GM19099 (cell line): Measurements from ENCODE around the gene KLHDC7B.

Experiments used
- POLR2A ChIP-seq: IDR thresholded peaks from 3 replicates; pipeline ENCODE4 v1.6.1; 2011; ENCODE audit warnings: low read depth; ENCODE audit not compliant: insufficient read length; ENCODE audit errors: extremely low read depth

Gene KLHDC7B

DNA sequence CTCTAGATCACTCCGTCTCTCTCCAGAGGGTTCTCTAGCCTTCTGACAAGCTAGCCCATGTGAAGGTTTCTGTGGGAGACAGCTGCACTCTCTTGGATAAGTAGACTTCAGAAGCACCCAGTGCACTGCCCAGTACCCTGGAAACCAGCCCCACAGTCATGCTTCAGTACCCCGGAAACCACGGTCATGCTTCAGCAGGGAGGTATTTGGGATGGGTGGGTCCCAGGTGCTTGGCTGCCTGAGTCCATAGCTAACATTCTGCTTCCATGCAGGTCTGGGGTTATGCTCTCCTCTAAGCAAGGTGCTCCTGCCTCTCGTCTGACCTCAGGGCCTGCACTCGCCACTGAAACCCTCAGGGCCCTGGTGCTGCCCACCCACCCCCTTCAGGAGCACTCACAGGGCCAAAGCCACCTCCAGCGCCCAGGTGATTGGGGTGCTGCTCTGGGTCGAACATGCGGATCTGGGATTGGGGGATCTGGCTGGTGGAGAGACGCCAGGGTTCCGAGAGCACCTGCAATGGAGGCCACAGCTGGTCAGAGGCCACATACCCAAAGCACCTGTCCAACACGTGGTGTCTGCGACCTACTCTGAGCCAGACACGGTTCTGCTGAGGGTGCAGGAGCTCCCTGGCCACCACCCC is 24.3 kb downstream of the KLHDC7B start:
- no peak for TF ChIP-seq POLR2A

DNA sequence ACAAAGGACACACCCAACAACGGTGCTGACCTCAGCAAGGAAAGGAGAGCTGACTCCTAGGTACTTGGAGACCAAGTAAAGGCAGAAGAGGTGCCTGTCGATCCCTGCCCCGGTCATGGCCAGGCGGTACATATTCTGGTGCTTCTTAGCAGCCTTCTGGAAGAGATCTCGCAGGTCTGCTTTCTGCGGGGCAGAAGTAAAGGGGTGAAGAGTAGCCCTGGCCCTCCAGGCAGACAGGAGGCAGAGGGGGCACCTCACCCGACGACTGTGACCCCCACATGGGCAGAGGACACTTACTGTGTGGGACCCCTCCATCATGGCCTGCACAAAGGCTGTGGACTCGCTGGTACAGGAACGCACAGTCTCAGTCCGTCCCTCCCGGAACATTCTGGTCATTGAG is 25.2 kb downstream of the KLHDC7B start:
- TF ChIP-seq POLR2A = no peak

DNA sequence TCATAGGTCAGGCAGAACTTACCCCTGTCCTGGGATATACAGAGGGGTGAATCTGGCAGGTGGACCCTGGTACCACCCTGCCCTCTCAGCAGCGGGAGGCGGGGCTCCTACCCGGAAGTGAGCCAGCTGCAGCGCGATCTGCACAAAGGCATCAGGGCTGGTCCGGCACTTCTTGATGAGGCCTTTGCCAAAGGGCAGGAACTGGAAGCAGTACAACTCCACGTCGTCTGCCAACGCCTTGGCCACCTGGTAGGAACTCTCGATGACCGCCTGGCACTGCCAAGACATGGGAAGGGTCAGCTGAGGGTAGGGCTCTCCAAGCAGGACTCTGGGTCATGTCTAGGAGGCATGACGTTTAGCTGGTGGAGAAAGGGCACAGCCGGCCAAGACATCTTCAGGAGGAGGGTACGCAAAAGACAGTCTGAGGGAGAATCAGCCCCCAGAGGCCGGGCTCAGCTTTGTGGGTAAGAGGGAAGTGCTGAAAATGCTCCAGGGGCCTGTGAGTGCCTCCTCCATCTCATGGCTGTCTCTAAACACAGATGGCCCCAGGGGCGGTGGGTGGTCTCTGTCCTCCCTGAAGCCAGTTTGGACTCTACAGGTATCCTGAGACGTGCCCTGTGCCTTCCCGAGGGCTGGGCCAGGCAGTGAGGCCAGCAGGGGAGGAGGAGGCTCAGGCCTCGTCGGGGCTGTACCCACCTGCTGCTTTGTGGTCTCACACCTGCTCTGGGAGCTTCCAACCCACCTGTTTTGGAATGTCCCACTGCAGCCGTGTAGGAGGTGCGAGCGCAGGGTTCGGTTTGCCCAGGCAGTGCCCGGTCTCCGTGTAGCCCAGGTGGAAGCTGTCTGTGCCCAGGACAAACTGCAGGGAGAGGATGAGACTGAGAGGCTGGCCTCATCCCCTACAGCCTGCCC is 25.8 kb downstream of the KLHDC7B start:
- TF ChIP-seq POLR2A = no peak

DNA sequence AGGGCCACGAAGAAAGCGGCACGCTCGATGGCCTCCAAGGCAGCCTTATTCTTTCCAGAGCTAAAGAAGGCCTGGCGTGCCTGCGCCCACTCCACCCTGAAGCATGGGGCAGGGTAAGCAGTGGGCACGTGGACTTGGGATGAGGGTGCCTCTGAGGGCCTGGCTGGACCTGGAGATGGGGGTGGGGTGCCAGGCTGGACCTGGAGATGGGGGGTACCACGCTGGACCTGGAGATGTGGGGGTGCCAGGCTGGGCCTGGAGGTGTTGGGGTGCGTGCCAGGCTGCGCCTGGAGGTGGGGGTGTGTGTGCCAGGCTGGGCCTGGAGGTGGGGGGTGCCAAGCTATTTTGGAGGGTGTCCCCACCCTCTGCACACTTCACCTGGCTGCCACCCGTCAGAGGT is 27.3 kb downstream of the KLHDC7B start:
- TF ChIP-seq POLR2A = no peak

DNA sequence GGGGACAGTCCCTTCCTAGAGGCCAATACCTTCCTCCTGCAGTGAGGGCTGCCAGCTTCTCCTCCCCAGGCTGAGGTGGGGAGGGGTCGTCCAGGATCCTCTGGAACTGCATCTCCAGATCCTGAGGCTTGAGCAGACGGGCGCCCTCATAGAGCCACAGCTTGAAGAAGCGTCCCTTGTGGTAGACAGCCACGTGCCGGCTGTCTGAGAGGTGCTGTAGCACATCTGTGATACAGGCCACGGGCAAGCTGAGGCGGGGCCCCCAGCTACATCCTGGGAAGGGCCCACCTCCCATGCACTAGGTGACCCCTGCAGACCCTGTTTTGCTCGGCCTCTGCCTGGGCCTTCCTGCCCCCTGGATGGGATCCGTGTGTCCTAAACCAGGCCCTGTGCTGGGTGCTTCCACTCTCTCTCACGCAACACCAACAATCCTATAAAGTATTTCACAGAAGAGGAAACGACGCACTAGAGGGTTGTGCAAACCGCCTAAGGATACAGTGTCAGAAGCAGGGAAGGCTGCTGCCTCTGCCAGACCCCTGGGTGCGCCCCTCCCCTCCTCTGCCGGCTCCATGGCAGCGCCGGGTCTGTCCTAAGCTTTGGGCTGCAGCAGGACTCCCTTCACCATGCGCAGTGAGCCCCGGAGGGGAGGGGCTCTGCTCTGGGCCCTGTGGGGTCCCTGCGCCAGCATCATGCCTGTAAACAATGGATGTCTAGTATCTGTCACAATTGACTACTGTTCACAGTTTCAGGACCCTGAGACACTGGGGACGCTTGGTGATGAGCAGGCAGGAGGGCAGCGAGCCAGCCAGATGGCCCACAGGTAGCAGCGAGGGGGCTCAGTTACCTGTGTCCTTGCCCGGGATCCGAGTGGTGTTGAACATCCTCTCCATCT is 28.0 kb downstream of the KLHDC7B start:
- TF ChIP-seq POLR2A = no peak

DNA sequence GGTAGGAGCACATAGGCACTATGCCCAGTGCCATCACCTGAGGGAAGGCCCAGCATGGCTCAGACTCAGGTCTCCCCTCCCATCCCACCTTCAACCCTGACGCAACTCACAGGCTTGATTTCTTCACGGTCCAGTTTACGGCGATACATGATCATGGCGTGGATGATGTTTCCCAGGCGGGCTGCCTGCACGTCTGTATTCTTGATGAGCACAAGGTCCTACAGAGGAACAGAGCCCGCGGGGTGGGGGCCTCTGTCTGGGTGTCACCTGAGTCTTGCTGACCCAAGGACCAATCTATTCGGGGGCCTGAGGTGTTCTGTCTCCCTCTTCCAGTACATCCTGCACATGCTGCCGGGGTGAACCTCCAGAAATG is 28.7 kb downstream of the KLHDC7B start:
- no peak for TF ChIP-seq POLR2A

DNA sequence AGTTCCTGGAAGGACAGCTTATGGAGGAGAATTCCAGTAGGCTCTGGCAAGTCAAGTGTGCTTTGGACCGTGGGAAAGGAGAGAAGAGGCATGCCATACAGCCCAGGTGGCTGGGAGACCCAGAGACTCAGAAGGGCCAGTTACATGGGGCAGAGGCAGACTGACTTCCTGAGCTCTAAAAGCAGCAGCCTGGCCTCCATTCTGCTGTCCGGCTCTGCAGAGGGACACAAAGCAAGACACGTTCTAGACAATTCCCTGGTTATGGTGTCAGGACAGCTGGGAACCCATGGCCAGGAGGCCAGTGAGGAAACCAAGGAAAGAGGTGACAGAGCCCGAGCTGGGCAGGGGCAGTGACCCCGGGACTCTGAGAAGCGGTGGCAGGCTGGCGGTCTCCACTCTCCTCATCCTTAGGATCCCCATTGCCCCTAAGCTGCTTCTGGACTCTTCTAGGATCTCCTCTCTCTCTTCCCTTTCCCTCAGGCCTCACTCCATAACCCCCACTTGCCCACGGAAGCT is 29.8 kb downstream of the KLHDC7B start:
- TF ChIP-seq POLR2A = no peak

DNA sequence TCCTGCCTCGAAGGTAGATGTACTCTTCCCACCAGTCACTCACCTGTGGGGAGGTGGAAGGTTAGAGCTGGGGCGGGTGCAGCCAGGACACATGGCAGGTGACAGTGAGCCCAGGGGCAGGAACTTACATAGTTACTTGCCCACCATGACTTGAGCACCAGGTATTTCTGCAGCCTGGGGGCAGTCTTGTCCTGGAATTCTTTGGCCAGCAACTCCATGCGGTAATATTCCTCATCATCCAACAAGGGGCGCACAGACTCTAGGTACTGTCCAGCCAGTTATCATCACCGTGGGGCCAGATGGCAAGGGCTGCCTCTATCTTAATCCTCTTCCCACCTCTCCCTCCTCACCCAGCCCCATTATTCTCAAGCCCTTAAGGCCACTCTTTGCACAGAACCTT is 30.4 kb downstream of the KLHDC7B start:
- TF ChIP-seq POLR2A = no peak

DNA sequence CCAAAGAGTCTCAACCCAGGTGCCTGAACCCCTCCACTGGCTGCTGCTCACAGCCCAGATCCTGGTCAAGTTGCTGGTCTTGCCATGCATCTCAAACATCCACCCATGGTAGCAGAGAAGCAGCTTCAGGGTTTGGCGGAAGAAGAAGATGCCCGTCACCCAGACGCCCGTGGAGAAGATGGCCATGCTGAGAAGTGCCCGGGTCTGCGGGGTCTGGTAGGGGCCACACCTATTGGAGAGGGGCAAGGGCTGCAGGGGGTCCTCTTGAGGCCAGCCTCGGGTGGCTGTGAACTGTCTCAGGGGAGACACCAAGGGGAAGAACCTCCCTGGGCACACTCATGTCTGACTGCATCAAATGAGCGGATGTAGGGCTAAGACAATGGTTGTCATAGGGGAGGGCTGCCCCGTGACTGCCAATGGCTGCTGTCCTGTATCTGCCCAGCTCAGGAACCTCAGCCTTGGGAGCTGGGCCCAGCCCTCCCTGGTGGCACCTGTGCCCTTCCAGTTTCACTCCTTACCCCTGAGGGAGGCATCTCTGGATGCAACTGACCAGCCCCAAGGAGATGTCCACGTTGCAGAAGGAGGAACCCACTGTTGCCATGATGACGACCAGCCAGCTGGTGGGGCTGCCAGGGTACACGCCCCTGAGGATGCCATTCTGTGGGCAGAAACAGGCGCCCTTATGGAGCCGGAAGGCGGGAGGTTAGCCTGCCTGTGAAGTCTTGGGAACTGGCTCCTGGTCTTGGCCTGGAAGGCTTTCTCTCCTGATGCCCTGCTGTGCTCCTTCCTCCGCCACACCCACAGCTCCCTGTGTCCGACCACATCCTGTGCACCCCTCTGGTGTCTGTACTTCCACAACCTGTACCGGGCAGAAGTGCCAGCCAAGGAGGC is 31.4 kb downstream of the KLHDC7B start:
- TF ChIP-seq POLR2A = no peak

DNA sequence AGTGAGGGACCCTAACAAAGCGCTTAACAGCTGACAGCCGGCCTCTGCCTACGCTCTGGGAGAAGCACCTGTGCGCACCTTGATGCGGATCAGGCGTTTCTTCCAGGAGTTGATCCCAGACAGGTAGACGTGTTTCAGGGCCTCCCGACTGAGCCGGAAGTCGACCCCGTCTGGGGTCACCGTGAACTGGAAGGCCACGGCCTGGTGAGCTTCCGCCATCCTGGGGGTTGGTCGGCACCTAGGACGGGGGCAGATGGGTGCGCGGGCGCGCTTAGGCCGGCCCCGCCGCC is 31.9 kb downstream of the KLHDC7B start:
- no peak for TF ChIP-seq POLR2A

DNA sequence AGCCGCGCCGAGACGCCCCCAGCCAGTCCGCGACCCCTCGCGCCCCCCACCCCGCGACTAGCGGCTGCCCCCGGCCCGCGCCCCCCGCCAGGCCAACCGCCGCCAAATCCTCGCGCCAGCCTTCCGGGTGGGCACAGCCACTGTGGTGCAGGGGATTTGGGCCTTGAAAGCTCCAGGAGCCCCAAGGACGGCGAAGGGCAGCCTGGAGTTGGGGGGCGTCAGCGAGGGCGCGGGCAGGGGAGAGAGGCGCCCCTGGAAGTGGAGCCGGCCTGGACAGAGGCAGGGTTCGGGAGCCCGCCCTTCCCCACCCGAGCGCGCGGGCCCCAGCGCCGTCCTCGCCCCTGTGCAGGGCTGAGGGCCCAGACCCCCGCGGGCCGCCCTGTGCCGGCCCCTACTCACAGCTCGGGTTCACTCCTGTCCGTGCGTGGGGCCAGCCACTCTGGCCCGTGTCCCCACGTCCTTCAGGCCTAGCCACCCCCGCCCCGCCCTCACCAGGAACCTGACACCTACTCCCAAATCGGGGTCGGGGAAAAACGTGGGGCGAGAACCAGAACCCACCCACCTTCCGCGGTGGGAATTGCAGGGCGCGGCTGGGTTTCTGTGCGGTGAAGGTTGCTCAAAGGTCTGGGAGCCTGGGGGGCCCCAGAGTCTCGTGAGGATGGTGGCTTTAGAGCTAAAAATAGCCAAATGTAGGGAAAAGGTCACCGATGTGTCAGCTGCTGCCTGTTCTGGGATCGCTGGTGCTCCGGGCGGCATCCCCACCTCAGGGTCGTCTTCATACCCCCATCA is 32.5 kb downstream of the KLHDC7B start, which contains the start of gene CPT1B:
Gene CPT1B, minus strand, starts transcription at position 441 of the 789 bp plus-strand sequence. CDS start 512 bp downstream, outside the sequence.
- no peak for TF ChIP-seq POLR2A

DNA sequence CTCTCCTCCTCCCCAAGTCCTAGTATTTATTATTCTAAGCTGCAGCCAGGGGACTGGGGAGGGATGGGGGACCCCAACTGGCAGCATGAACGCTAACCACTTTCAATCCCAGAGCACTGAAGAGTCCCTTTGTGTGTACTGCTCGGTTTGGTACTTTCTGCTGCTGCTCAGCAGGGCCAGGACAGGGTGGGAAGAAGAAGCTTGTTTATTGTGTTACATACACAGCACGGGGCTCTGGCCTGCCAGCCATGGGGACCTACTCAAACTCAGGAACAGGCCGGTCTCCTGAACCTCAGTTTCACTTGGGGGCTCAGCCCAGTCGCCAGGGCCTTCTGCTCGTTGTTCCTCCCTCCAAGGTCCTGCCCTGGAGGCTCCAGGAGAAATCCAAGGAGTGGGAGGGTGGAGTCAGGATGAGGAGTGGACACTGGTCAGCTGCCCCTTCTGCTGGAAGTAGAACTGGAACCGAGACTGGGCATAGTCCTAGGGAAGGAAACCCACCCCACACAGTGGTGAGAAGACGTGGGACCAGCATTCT is 33.1 kb downstream of the KLHDC7B start:
- TF ChIP-seq POLR2A = no peak

DNA sequence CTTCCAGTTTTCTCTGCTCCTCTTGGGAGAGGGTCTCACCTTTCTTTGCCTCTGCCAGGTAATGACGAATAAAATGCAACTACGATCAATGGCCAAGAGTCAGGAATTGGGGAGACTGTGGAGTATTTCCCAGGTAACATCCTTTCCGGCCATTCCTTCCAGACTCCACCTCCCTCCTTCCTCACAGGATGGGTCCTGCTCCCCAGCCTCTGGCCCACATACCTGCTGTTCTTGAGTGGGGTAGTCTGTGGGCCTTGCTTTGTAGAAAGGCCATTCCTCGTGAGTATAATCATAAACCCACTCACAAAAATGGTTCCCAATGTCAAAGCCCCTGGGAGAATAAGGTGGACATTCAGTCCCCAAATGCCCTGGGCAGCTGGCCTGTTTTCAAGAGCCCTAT is 34.1 kb downstream of the KLHDC7B start:
- TF ChIP-seq POLR2A = no peak
